ENCODE results near the gene GPR176.
A peak's percentile ranks its signal among the peaks of the same experiment; 100 is the strongest.

Gene GPR176

DNA sequence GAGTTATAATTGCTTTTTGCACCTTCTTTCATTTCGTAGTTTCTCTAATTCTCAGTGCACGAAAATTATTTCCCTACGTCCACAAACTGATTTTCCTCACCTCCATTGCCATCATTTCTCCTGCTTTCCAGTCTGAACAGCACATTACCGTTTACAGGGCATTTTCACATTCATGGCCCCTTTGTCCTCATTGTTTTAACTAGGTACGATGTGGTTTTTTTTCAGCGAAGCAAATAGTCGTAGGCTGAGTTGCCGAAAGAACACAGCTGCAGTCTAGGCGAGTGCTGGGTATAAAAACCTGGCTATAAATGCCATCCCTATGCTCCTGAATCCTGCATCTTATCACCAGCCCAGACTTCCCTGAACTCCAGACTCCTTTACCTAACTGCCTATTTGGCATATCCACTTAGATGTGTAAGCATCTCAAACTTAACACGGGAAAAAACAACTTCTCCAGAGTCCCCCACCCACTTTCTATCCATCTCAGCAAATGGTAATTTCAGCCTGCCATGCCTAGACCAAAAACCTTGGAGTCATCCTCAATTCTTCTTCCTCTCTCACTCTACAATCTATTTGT lies 136.7 kb downstream of the GPR176 start:
- TF ChIP-seq, protein P1, sequence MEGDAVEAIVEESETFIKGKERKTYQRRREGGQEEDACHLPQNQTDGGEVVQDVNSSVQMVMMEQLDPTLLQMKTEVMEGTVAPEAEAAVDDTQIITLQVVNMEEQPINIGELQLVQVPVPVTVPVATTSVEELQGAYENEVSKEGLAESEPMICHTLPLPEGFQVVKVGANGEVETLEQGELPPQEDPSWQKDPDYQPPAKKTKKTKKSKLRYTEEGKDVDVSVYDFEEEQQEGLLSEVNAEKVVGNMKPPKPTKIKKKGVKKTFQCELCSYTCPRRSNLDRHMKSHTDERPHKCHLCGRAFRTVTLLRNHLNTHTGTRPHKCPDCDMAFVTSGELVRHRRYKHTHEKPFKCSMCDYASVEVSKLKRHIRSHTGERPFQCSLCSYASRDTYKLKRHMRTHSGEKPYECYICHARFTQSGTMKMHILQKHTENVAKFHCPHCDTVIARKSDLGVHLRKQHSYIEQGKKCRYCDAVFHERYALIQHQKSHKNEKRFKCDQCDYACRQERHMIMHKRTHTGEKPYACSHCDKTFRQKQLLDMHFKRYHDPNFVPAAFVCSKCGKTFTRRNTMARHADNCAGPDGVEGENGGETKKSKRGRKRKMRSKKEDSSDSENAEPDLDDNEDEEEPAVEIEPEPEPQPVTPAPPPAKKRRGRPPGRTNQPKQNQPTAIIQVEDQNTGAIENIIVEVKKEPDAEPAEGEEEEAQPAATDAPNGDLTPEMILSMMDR (IDR thresholded peaks at IDR 0.05; ENCODE audit: low read depth, low read length, missing control alignments) = no peak
- in situ Hi-C loops (cut with HindIII; ENCODE audit: low sequenced_read_pairs) = loop anchor here (25.0 kb wide), 1 partner anchor 229 kb away; no protein-coding TSS in a partner anchor
- H3K4me3 ChIP-seq (ENCODE audit: low read depth, low read length) = peak overlapping the region; percentile 78
- no peak for DNase-seq (ENCODE audit: low read depth)

DNA sequence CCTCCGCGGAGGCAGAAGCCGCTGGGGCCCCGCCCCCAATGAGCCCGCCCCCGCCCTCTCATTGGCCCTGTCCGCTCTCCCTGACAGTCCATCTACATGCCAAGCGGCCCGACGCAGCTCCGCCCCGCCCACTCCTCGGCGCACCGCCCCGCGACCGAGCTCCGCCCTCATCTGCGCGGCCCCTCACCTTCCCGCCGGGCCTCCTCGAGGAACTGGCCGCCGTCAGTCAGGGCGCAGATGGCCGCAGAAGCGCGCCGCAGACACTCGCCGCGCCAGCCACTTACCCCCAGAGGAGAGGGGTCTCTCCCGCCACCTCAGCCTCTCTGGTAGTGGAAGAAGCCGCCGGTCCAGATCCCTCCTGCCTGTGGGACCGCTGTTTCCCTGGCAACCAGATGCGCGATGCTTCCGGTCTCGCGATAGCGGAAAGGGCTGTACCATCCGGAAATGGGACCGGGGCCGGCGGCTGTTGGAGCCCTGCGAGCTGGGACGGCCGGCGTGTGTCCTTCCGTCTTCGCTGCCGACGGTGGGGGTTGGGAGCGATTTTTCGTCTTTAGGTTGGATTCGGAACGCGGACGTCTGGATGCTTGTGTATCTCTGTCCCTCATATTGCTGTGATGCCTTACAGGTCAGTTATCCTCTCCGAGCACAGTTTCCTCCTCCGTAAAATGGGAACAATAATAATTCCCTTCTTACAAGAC lies 137.5 kb downstream of the GPR176 start, which contains the start of gene FSIP1:
TSS of gene FSIP1 (minus strand) at position 401 of the 698 bp plus-strand sequence. CDS start 6,317 bp downstream, outside the sequence.
- H3K4me3 ChIP-seq (ENCODE audit: low read depth, low read length) = peak within 1 kb of the TSS; percentile 78
- TF ChIP-seq, protein P1 (IDR thresholded peaks at IDR 0.05; ENCODE audit: low read depth, low read length, missing control alignments) = no peak
- peak; percentile 90 for DNase-seq (ENCODE audit: low read depth)
- in situ Hi-C loops (cut with HindIII; ENCODE audit: low sequenced_read_pairs) = loop anchor here (25.0 kb wide), 1 partner anchor 230 kb away; no protein-coding TSS in a partner anchor

DNA sequence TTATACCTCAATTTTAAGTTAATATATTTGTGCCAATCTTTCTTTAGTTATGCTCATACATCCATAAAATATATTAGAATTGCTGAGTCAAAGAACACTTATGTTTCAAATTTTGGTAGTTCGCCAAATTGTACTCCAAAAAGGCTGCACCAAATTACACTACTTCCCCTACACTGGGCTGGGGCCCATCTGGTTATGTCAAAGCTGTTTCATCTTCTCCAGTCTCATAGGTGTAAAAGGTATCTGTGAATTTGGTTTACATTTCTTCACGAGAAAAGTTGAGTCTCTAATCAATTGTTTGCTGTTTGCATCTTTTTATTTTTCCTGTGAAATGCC lies 138.1 kb downstream of the GPR176 start:
- TF ChIP-seq, protein P1 (IDR thresholded peaks at IDR 0.05; ENCODE audit: low read depth, low read length, missing control alignments) = no peak
- H3K4me3 ChIP-seq (ENCODE audit: low read depth, low read length) = peak overlapping the region; percentile 78
- in situ Hi-C loops (cut with HindIII; ENCODE audit: low sequenced_read_pairs) = loop anchor here (25.0 kb wide), 1 partner anchor 230 kb away; no protein-coding TSS in a partner anchor
- DNase-seq (ENCODE audit: low read depth) = no peak

DNA sequence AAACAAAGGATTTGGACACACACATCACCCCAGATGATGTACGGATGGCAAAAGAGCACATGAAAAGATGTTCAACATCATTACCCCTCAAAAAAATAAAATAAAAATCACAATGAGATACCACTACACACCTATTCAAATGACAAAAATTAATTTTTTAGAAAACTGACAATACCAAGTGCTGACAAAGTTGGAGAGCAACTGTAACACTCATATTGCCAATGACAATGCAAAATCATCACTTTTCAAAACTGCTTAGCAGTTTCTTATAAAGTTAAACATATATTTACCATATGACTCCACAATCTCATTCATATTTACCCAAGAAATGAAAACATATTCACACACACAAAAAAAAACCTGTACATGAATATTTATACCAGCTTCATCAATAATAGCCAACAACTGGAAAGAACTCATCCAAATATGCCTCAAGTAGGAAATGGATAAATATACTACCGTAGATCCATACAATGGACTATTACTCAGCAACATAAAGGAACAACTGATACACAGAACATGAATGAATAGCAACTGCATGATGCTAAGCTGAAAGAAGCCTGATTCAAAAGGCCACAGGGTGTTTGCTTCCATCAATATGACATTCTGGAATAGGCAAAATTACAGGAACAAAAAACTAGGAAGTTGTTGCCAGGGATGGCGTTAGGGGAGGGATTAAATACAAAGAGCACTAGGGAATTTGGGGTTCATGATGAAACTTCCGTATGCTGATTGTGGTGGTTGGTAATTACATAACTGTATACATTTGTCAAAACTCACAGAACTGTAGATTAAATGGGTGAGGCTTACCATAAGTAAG lies 138.7 kb downstream of the GPR176 start:
- no peak overlapping the region for H3K4me3 ChIP-seq (ENCODE audit: low read depth, low read length)
- TF ChIP-seq, protein P1 (IDR thresholded peaks at IDR 0.05; ENCODE audit: low read depth, low read length, missing control alignments) = no peak
- in situ Hi-C loops (cut with HindIII; ENCODE audit: low sequenced_read_pairs) = loop anchor here (25.0 kb wide), 1 partner anchor 231 kb away; no protein-coding TSS in a partner anchor
- no peak for DNase-seq (ENCODE audit: low read depth)

DNA sequence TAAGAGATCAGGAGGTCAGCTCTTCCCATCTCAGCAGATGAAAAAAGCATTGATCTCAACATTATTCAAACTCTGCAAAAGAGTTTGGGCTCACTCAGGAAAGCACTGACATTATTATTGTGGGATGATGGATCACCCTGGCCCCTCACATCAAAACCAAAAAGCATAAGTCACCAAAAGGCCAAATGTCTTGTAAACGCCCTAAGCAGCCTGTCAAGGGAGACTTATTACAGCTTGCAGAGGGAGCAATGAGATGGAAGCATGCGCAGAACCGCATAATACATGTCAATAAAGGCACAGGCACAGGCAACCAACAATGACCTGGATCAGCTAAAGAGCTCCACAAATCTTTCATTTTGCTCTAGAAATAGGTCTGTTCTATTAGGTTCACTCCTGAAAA lies 142.0 kb downstream of the GPR176 start:
- in situ Hi-C loops (cut with HindIII; ENCODE audit: low sequenced_read_pairs) = loop anchor here (25.0 kb wide), 1 partner anchor 234 kb away; no protein-coding TSS in a partner anchor
- no peak for DNase-seq (ENCODE audit: low read depth)
- no peak overlapping the region for H3K4me3 ChIP-seq (ENCODE audit: low read depth, low read length)
- TF ChIP-seq, protein P1 (IDR thresholded peaks at IDR 0.05; ENCODE audit: low read depth, low read length, missing control alignments) = no peak

DNA sequence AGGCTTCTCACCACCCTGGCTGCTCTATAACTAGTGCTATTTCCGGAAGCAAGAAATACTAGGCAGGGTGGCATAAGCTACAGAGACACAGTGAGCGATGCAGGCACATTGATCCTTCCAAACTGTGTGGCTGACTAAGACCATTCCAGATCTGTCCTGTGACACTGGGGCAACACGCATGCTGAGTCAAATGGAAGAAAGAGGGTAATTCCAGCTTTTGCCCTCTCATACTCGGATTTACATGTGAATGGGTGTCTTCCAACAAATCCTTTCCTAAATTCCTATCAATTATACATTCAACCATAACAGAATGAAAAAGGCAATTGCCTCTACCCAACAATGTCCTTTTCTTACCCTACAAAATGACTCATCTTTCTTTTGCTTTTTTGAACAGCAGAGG lies 142.6 kb downstream of the GPR176 start:
- in situ Hi-C loops (cut with HindIII; ENCODE audit: low sequenced_read_pairs) = loop anchor here (25.0 kb wide), 1 partner anchor 235 kb away; no protein-coding TSS in a partner anchor
- TF ChIP-seq, protein P1 (IDR thresholded peaks at IDR 0.05; ENCODE audit: low read depth, low read length, missing control alignments) = no peak
- H3K4me3 ChIP-seq (ENCODE audit: low read depth, low read length) = no peak overlapping the region
- DNase-seq (ENCODE audit: low read depth) = no peak

All from astrocyte of the cerebellum (primary cell).